Lung (tissue), 16 donors: Measurements from ENCODE around the gene MRGPRF. TPM values are rescaled to one million over a fixed set of nuclear protein-coding genes. Genes with fewer than 3 reads are reported as not detected.

ENCODE experiments used
- ATAC-seq: fragments of 200-7000 bp; cut with Tn5 transposase; one replicate; pipeline ENCODE4 v1.9.1; 2020; ENCODE audit warnings: moderate number of reproducible peaks; ENCODE audit not compliant: insufficient read depth, low FRiP score
- DNase-seq, 3 donors: peaks; one replicate each; pipeline ENCODE4 v3.0.0-alpha.2; 2013 to 2017
- H3K27ac ChIP-seq, 2 donors: one replicate each; pipeline ENCODE4 v1.5.1; 2013; ENCODE audit warnings: mild to moderate bottlenecking in 2 of 2, moderate library complexity in 2 of 2, control low read depth in 1 of 2, inconsistent platforms in 1 of 2, low read depth in 1 of 2, low read length in 1 of 2
- H3K27me3 ChIP-seq, 3 donors: one replicate each; pipeline ENCODE4 v1.5.1; 2013; ENCODE audit warnings: low read length in 2 of 3; ENCODE audit not compliant: control insufficient read depth in 3 of 3, insufficient read depth in 3 of 3
- H3K36me3 ChIP-seq, 4 donors: one replicate each; pipeline ENCODE4 v1.5.1; 2013; ENCODE audit warnings: low read length in 4 of 4, mild to moderate bottlenecking in 1 of 4, moderate library complexity in 1 of 4; ENCODE audit not compliant: control insufficient read depth in 4 of 4, insufficient read depth in 4 of 4
- H3K4me1 ChIP-seq, 5 donors: one replicate each; pipeline ENCODE4 v1.5.1; 2013; ENCODE audit warnings: low read length in 5 of 5, mild to moderate bottlenecking in 2 of 5, moderate library complexity in 1 of 5; ENCODE audit not compliant: control insufficient read depth in 5 of 5, insufficient read depth in 5 of 5
- H3K4me3 ChIP-seq: one replicate; pipeline ENCODE4 v1.5.1; 2013; ENCODE audit warnings: mild to moderate bottlenecking, control low read depth, moderate library complexity
- H3K9ac ChIP-seq, 2 donors: one replicate each; pipeline ENCODE4 v1.5.1; 2013; ENCODE audit warnings: low read length in 2 of 2, control low read depth in 1 of 2; ENCODE audit not compliant: insufficient read depth in 1 of 2
- H3K9me3 ChIP-seq, 4 donors: one replicate each; pipeline ENCODE4 v1.5.1; 2013; ENCODE audit warnings: low read length in 3 of 4, mild to moderate bottlenecking in 1 of 4, moderate library complexity in 1 of 4; ENCODE audit not compliant: control insufficient read depth in 4 of 4, insufficient read depth in 3 of 4
- CTCF ChIP-seq: IDR thresholded peaks from 2 replicates; pipeline ENCODE4 v1.5.1; 2012; ENCODE audit warnings: mild to moderate bottlenecking; ENCODE audit errors: control extremely low read depth, extremely low read depth
- WGBS, 2 donors: extraction: QIAGEN DNeasy Blood & Tissue Kit; methylation state at CpG; one replicate each; pipeline ENCODE4 v1.1.7; 2013; 5-methylcytosine and 5-hydroxymethylcytosine counted together
- long read RNA-seq, 5 donors: transcript quantifications; one replicate each; lab custom pipeline, GENCODE V29; 2026
- polyA plus RNA-seq, 2 donors: library from polyadenylated mRNA; stranded (reverse); fragments of 200-250 nt; gene quantifications; one replicate each; pipeline ENCODE4 v1.2.1, GENCODE V29; 2013
- total RNA-seq, 2 donors: library from RNA; depleted of rRNA in 1 of 2; stranded (reverse); fragments of >200 nt in 1 of 2; gene quantifications; one replicate each; pipeline ENCODE4 v1.2.1, GENCODE V29; 2014 to 2021
- donor health status: control.
- donor health status: control.
- donor health status: Bipolar disorder and iron deficiency.
- donor health status: healthy.
- donor health status: DM: yes; HTN: yes; CAD: no.

Gene MRGPRF
- total RNA-seq (10 to 100 TPM; 12.8 to 16.8 TPM), polyA plus RNA-seq (10 to 100 TPM in 1 of 2 donors, 1 to 10 TPM in 1; 9.2 to 11.6 TPM)
- long read RNA-seq, donor 1, partial matches to known transcripts: 0 of 1 reads
- long read RNA-seq, donor 1, other reads (novel, unspliced or antisense): 0 of 1 reads
- long read RNA-seq, donor 2: 0 reads
- long read RNA-seq, donor 3: 0 reads
- long read RNA-seq, donor 4, partial matches to known transcripts: 0 of 1 reads
- long read RNA-seq, donor 4, other reads (novel, unspliced or antisense): 0 of 1 reads
- long read RNA-seq, donor 5, partial matches to known transcripts: 0 of 2 reads
- long read RNA-seq, donor 5, other reads (novel, unspliced or antisense): 0 of 2 reads

GRCh38 chr11:69013009-69013951, at the start of gene MRGPRF:
Gene MRGPRF, minus strand, starts transcription at chr11:69013246. Its CDS starts 3,345 bp downstream, at chr11:69009901.
- peaks cover 0 to 4% (median 0%) of the 10 kb centered on the region in 4 donors for H3K9me3 ChIP-seq
- H3K36me3 ChIP-seq: no peaks in the 10 kb centered on the region
- TF ChIP-seq CTCF: no peak
- no peaks in the 10 kb centered on the region for H3K27me3 ChIP-seq
- H3K4me3 ChIP-seq: peak within 1 kb of the TSS; percentile 25
- DNase-seq (peak; percentile 61 to 75 (median 70)), ATAC-seq (no peak)
- H3K27ac ChIP-seq: peak within 1 kb of the TSS in 1 of 2 donors; percentile 62
- H3K9ac ChIP-seq: no peak within 1 kb of the TSS
- 3 to 6% methylated on average over 40 to 43 of the region's 43 CpGs for WGBS, 2 donors
- H3K4me1 ChIP-seq: peaks cover 0 to 61% (median 18%) of the 10 kb centered on the region in 5 donors

GRCh38 chr11:69062169-69062855, 49.3 kb upstream of the MRGPRF start:
- peaks cover 2 to 50% (median 9%) of the 10 kb centered on the region in 4 donors for H3K36me3 ChIP-seq
- peaks cover 0 to 4% (median 0%) of the 10 kb centered on the region in 5 donors for H3K4me1 ChIP-seq
- H3K9me3 ChIP-seq: no peaks in the 10 kb centered on the region
- no peak for TF ChIP-seq CTCF
- H3K27ac ChIP-seq: no peak overlapping the region
- WGBS, 2 donors: 95% methylated on average over 15 of the region's 15 CpGs
- no peaks in the 10 kb centered on the region for H3K27me3 ChIP-seq
- no peak overlapping the region for H3K9ac ChIP-seq
- DNase-seq (no peak), ATAC-seq (no peak)
- no peak overlapping the region for H3K4me3 ChIP-seq

- H3K27me3 ChIP-seq: no peaks in the 10 kb centered on the region
- TF ChIP-seq CTCF: no peak
- no peak overlapping the region for H3K27ac ChIP-seq
- peaks cover 0 to 4% (median 0%) of the 10 kb centered on the region in 5 donors for H3K4me1 ChIP-seq
- WGBS, 2 donors: 83 to 91% methylated on average over 4 of the region's 4 CpGs
- H3K9ac ChIP-seq: no peak overlapping the region
- DNase-seq: no peak
- H3K4me3 ChIP-seq: no peak overlapping the region
- ATAC-seq: no peak
- no peaks in the 10 kb centered on the region for H3K9me3 ChIP-seq
- H3K36me3 ChIP-seq: peaks cover 2 to 54% (median 9%) of the 10 kb centered on the region in 4 donors
These were observed 48.6 kb upstream of the MRGPRF start for GRCh38 chr11:69061713-69062053.
